ENCODE results near the gene UVRAG.

DNA sequence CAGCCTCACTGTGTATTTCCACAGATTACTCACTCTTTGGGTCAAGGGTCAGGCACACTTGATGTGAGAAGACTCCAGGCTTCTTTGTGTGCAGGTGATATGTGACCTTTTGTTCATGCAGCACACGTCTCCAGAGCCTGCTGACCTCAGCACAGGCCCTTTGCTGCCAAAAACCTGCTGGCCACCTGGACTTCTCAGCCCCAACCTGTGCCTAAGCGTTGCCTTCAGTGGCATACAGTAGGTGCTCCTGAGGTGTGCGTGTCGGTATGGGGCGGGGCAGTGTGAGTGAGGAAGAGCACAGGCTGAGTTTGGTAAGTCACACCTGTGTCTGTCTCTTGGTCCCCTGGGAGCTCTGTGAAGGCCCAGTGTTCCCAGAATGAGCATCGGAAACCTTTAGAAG, 333.2 kb downstream of the UVRAG start:
- TF ChIP-seq, protein P1, sequence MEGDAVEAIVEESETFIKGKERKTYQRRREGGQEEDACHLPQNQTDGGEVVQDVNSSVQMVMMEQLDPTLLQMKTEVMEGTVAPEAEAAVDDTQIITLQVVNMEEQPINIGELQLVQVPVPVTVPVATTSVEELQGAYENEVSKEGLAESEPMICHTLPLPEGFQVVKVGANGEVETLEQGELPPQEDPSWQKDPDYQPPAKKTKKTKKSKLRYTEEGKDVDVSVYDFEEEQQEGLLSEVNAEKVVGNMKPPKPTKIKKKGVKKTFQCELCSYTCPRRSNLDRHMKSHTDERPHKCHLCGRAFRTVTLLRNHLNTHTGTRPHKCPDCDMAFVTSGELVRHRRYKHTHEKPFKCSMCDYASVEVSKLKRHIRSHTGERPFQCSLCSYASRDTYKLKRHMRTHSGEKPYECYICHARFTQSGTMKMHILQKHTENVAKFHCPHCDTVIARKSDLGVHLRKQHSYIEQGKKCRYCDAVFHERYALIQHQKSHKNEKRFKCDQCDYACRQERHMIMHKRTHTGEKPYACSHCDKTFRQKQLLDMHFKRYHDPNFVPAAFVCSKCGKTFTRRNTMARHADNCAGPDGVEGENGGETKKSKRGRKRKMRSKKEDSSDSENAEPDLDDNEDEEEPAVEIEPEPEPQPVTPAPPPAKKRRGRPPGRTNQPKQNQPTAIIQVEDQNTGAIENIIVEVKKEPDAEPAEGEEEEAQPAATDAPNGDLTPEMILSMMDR (IDR thresholded peaks at IDR 0.05) = no peak
- no peak for TF ChIP-seq POLR2A (IDR thresholded peaks at IDR 0.05)
